ENCODE results near the gene SFXN3. TPM values are rescaled to one million over a fixed set of nuclear protein-coding genes. Genes with fewer than 3 reads are reported as not detected.

SFXN3 gene
- total RNA-seq, 4 donors from 2014 or later, result 47.8 to 442 (median 53.1) TPM

GRCh38 chr10:101015582-101015973 lies 15.5 kb upstream of the SFXN3 start:
- Histone ChIP-seq H3K36me3 (no peaks in the 10 kb centered on the region), H3K4me3 (no peak overlapping the region), H3K27ac (no peak overlapping the region), H3K9me3 (no peaks in the 10 kb centered on the region), H3K27me3 (peaks cover 27% of the 10 kb centered on the region), H3K4me1 (peaks cover 0 to 28% (median 17%) of the 10 kb centered on the region in 4 donors)
- in situ Hi-C loops (cut with MboI; ENCODE audit: low pct_ligation_motif_present in 1 of 4, low pct_unique_long_range_greater_than_20kb in 1 of 4, low sequenced_read_pairs in 3 of 4) (no loop called here), intact Hi-C loops (cut with DNase I; ENCODE audit: low total_unique reads) (loop anchor here (5.0 to 10.0 kb wide), 2 partner anchors 51 to 292 kb away; partner anchors contain the start of gene SEMA4G)
- DNase-seq, result no peak
- no peak for TF ChIP-seq POLR2A (IDR thresholded peaks at IDR 0.05)
- TF ChIP-seq CTCF (IDR thresholded peaks at IDR 0.05), result no peak
- no peak for TF ChIP-seq EP300 (IDR thresholded peaks at IDR 0.05; ENCODE audit: low read depth)
- no peak for TF ChIP-seq POLR2AphosphoS5 (IDR thresholded peaks at IDR 0.05)
- 89% methylated on average over 7 of the region's 8 CpGs; no CpG with 5 or more reads in 1 of the 2 donors for WGBS, 2 donors (ENCODE audit: low coverage in 1 of 2)

DNA sequence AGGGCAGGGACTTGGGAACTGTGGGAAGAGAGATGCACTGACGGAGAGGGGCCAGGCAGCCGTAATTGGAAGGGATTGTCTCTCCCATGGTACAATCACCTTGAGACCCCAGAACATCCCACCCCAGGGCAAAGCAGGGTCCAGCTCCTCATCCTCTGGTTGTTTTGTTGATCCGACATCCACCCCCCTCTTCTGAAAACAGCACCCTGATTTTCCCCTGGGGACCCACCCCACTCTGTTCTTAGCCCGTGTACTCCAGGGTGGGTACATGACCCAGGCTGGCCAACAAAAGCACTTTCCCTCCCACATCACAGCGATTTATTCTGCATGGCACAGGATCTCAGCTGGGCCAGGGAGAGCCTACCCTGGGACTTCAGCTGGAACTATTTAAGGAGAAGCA lies 14.2 kb upstream of the SFXN3 start:
- peaks cover 0 to 28% (median 17%) of the 10 kb centered on the region in 4 donors for H3K4me1 ChIP-seq
- no peak for DNase-seq
- H3K9me3 ChIP-seq, result no peaks in the 10 kb centered on the region
- in situ Hi-C loops (cut with MboI; ENCODE audit: low pct_ligation_motif_present in 1 of 4, low pct_unique_long_range_greater_than_20kb in 1 of 4, low sequenced_read_pairs in 3 of 4), result no loop called here
- no peak for TF ChIP-seq POLR2AphosphoS5 (IDR thresholded peaks at IDR 0.05)
- TF ChIP-seq EP300 (IDR thresholded peaks at IDR 0.05; ENCODE audit: low read depth), result no peak
- no peak for TF ChIP-seq POLR2A (IDR thresholded peaks at IDR 0.05)
- TF ChIP-seq CTCF (IDR thresholded peaks at IDR 0.05), result no peak
- 70 to 73% methylated on average over 2 to 5 of the region's 5 CpGs for WGBS, 2 donors (ENCODE audit: low coverage in 1 of 2)
- intact Hi-C loops (cut with DNase I; ENCODE audit: low total_unique reads), result loop anchor here (5.0 to 10.0 kb wide), 2 partner anchors 52 to 290 kb away; partner anchors contain the start of gene SEMA4G
- no peak overlapping the region for H3K4me3 ChIP-seq
- H3K27ac ChIP-seq, result no peak overlapping the region
- no peaks in the 10 kb centered on the region for H3K36me3 ChIP-seq
- H3K27me3 ChIP-seq, result peaks cover 27% of the 10 kb centered on the region

DNA sequence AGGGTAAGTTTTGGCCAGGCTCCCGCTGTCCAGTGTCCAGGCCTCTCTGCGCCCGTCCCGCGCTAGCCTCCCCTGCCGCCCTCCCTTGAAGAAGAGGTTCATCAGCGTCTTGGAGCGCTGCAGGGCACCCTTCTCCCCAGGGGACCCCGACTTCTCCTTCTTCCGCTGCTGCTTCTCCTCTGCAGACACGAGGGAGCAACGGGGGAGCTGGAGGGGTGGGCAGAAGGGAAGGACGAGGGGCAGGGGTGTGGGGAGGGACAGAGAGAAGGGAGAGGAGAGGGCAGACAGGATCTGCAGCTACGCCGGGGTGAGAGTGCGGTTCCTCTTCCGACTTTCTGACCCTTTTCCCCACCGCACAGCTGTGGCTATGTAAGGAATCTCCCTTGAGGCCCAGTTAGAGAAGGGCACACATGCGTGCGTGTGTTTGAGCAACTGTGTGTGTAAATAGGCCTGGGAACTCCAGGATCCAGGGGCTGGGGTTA lies 12.9 kb upstream of the SFXN3 start:
- peaks cover 0 to 17% (median 8%) of the 10 kb centered on the region in 4 donors for H3K4me1 ChIP-seq
- no peaks in the 10 kb centered on the region for H3K36me3 ChIP-seq
- H3K27me3 ChIP-seq, result peaks cover 27% of the 10 kb centered on the region
- no peaks in the 10 kb centered on the region for H3K9me3 ChIP-seq
- in situ Hi-C loops (cut with MboI; ENCODE audit: low pct_ligation_motif_present in 1 of 4, low pct_unique_long_range_greater_than_20kb in 1 of 4, low sequenced_read_pairs in 3 of 4), result no loop called here
- no peak overlapping the region for H3K27ac ChIP-seq
- 55% methylated on average over 7 to 20 of the region's 20 CpGs for WGBS, 2 donors (ENCODE audit: low coverage in 1 of 2)
- intact Hi-C loops (cut with DNase I; ENCODE audit: low total_unique reads), result loop anchor here (5.0 to 10.0 kb wide), 2 partner anchors 53 to 289 kb away; partner anchors contain the start of gene SEMA4G
- no peak overlapping the region for H3K4me3 ChIP-seq
- TF ChIP-seq CTCF (IDR thresholded peaks at IDR 0.05) (no peak), POLR2A (IDR thresholded peaks at IDR 0.05) (no peak), EP300 (IDR thresholded peaks at IDR 0.05; ENCODE audit: low read depth) (no peak), POLR2AphosphoS5 (IDR thresholded peaks at IDR 0.05) (no peak)
- no peak for DNase-seq

- H3K4me3 ChIP-seq, result no peak overlapping the region
- 24% methylated on average over 45 of the region's 45 CpGs; no CpG with 5 or more reads in 1 of the 2 donors for WGBS, 2 donors (ENCODE audit: low coverage in 1 of 2)
- H3K27me3 ChIP-seq, result peaks cover 27% of the 10 kb centered on the region
- H3K9me3 ChIP-seq, result no peaks in the 10 kb centered on the region
- peaks cover 0 to 13% (median 5%) of the 10 kb centered on the region in 4 donors for H3K4me1 ChIP-seq
- intact Hi-C loops (cut with DNase I; ENCODE audit: low total_unique reads), result loop anchor here (5.0 to 10.0 kb wide), 2 partner anchors 54 to 288 kb away; partner anchors contain the start of gene SEMA4G
- H3K36me3 ChIP-seq, result no peaks in the 10 kb centered on the region
- DNase-seq, result peak; percentile 88
- H3K27ac ChIP-seq, result no peak overlapping the region
- in situ Hi-C loops (cut with MboI; ENCODE audit: low pct_ligation_motif_present in 1 of 4, low pct_unique_long_range_greater_than_20kb in 1 of 4, low sequenced_read_pairs in 3 of 4), result no loop called here
- TF ChIP-seq POLR2A (IDR thresholded peaks at IDR 0.05) (no peak), EP300 (IDR thresholded peaks at IDR 0.05; ENCODE audit: low read depth) (no peak), POLR2AphosphoS5 (IDR thresholded peaks at IDR 0.05) (no peak), CTCF (IDR thresholded peaks at IDR 0.05) (peak; percentile 58 to 79 (median 68))
Measured at GRCh38 chr10:101018600-101019439, 12.2 kb upstream of the SFXN3 start.
